Heart left ventricle (tissue), 13 donors: Measurements from ENCODE around the gene SULF2.

Experiments
- CTCF ChIP-seq, 12 donors: fragments of 200-600 bp; sonication (generic) in 4 of 12; IDR thresholded peaks; one replicate each; pipeline versions ENCODE4 v1.5.0 to v1.8.0; 2018 to 2022; ENCODE audit warnings: antibody characterized with exemption in 12 of 12, mild to moderate bottlenecking in 5 of 12
- POLR2A ChIP-seq, 2 donors: fragments of 450-650 bp; IDR thresholded peaks; one replicate each; pipeline ENCODE4 v1.6.1; 2017; ENCODE audit warnings: antibody characterized with exemption in 2 of 2, mild to moderate bottlenecking in 2 of 2, moderate library complexity in 2 of 2
- donor health status: ischemic (EF 13 %, LVEDD 7.1; RV severe dilation, severe dysfunction).
- donor health status: DM: no; HTN: yes; CAD: no.
- donor health status: DM: no; HTN: no; CAD: no.
- donor health status: ischemic (EF 25% LVEDD 6.9; RV normal size, moderate dysfunction).
- donor health status: ischemic (EF 25% LVEDD 5.7; RV mildly dilated, moderate dysfunction).
- donor health status: ischemic (EF 35%, LVEDD 5.7; RV mildly dilated, moderate dysfunction).
- donor health status: nonischemic (EF 11% LVEDD 7.7; RV severe dilation, severe dysfunction).
- donor health status: DM: yes; HTN: yes; CAD: no.
- donor health status: PGD.
- donor health status: ischemic (EF 29% LVEDD 5.4; RV normal size, mild dysfunction).
- donor health status: nonischemic (EF 23%, LVEDD 6.1; RV moderate dilation, normal function).

- no peak for TF ChIP-seq POLR2A (IDR thresholded peaks at IDR 0.05)
- TF ChIP-seq CTCF (IDR thresholded peaks at IDR 0.05), result no peak
Measured at GRCh38 chr20:47765691-47766594, 19.3 kb downstream of the SULF2 start.
